H9 (cell line): ENCODE measurements around the gene AIG1. TPM values are rescaled to one million over a fixed set of nuclear protein-coding genes. Genes with fewer than 3 reads are reported as not detected.

ENCODE experiments used
- DNase-seq: peaks from one replicate; pipeline ENCODE4 v3.0.0-alpha.2; 2017
- H2AFZ ChIP-seq: one replicate; pipeline ENCODE4 v1.6.1; 2013; ENCODE audit warnings: mild to moderate bottlenecking, low read length, control low read depth, moderate library complexity
- H2AK5ac ChIP-seq: 2 replicates; pipeline ENCODE4 v1.6.1; 2013; ENCODE audit warnings: low read length, control low read depth, mixed read lengths; ENCODE audit not compliant: insufficient read length
- H2BK120ac ChIP-seq: one replicate; pipeline ENCODE4 v1.6.1; 2013; ENCODE audit warnings: low read depth, mild to moderate bottlenecking, low read length, control low read depth, inconsistent platforms; ENCODE audit not compliant: poor library complexity, severe bottlenecking
- H2BK12ac ChIP-seq: 2 replicates; pipeline ENCODE4 v1.6.1; 2013; ENCODE audit warnings: low read length, control low read depth, mixed read lengths, low read depth; ENCODE audit not compliant: insufficient read length
- H2BK15ac ChIP-seq: 2 replicates; pipeline ENCODE4 v1.6.1; 2013; ENCODE audit warnings: low read depth, low read length, control low read depth
- H2BK20ac ChIP-seq: one replicate; pipeline ENCODE4 v1.6.1; 2013; ENCODE audit warnings: low read depth, mild to moderate bottlenecking, low read length, control low read depth, inconsistent platforms; ENCODE audit not compliant: poor library complexity, severe bottlenecking
- H2BK5ac ChIP-seq: 2 replicates; pipeline ENCODE4 v1.6.1; 2013; ENCODE audit warnings: low read length, control low read depth, mixed read lengths; ENCODE audit not compliant: insufficient read length
- H3K14ac ChIP-seq: 2 replicates; pipeline ENCODE4 v1.6.1; 2013; ENCODE audit warnings: low read length, control low read depth; ENCODE audit not compliant: insufficient read depth
- H3K18ac ChIP-seq: 2 replicates; pipeline ENCODE4 v1.6.1; 2013; ENCODE audit warnings: low read depth, mild to moderate bottlenecking, mixed read lengths, low read length, control low read depth; ENCODE audit not compliant: insufficient read length
- H3K23ac ChIP-seq: 2 replicates; pipeline ENCODE4 v1.6.1; 2013; ENCODE audit warnings: low read length, control low read depth, mixed read lengths, low read depth; ENCODE audit not compliant: insufficient read length
- H3K23me2 ChIP-seq: 2 replicates; pipeline ENCODE4 v1.6.1; 2013; ENCODE audit warnings: low read depth, mild to moderate bottlenecking, mixed read lengths, low read length, control low read depth; ENCODE audit not compliant: insufficient read length, poor library complexity, severe bottlenecking
- H3K27ac ChIP-seq: 2 replicates; pipeline ENCODE4 v1.5.1; 2013; ENCODE audit warnings: low read length, control low read depth, mixed read lengths, low read depth; ENCODE audit not compliant: insufficient read length
- H3K27me3 ChIP-seq: 2 replicates; pipeline ENCODE4 v1.6.1; 2013; ENCODE audit warnings: low read length, control low read depth, inconsistent platforms; ENCODE audit not compliant: insufficient read depth
- H3K4ac ChIP-seq: 2 replicates; pipeline ENCODE4 v1.6.1; 2013; ENCODE audit warnings: low read depth, mild to moderate bottlenecking, control low read depth, inconsistent platforms, low read length, moderate library complexity
- H3K4me1 ChIP-seq: 2 replicates; pipeline ENCODE4 v1.6.1; 2013; ENCODE audit warnings: low read length, control low read depth, inconsistent platforms; ENCODE audit not compliant: insufficient read depth
- H3K4me2 ChIP-seq: 2 replicates; pipeline ENCODE4 v1.6.1; 2013; ENCODE audit warnings: low read length, control low read depth, mixed read lengths; ENCODE audit not compliant: insufficient read length, insufficient read depth
- H3K56ac ChIP-seq: 2 replicates; pipeline ENCODE4 v1.6.1; 2013; ENCODE audit warnings: low read depth, mild to moderate bottlenecking, mixed read lengths, low read length, control low read depth; ENCODE audit not compliant: insufficient read length
- H3K79me1 ChIP-seq: 2 replicates; pipeline ENCODE4 v1.6.1; 2013; ENCODE audit warnings: low read depth, mild to moderate bottlenecking, moderate library complexity, low read length, control low read depth, inconsistent platforms; ENCODE audit not compliant: insufficient read depth, poor library complexity, severe bottlenecking
- H3K79me2 ChIP-seq: 2 replicates; pipeline ENCODE4 v1.6.1; 2013; ENCODE audit warnings: low read length, control low read depth, inconsistent platforms; ENCODE audit not compliant: insufficient read depth
- H3K9ac ChIP-seq: 2 replicates; pipeline ENCODE4 v1.6.1; 2013; ENCODE audit warnings: low read length, control low read depth, mixed read lengths; ENCODE audit not compliant: insufficient read length; ENCODE audit errors: extremely low read depth
- H3K9me3 ChIP-seq: one replicate; pipeline ENCODE4 v1.6.1; 2013; ENCODE audit warnings: low read depth, low read length, inconsistent platforms; ENCODE audit not compliant: control insufficient read depth
- H3T11ph ChIP-seq: one replicate; pipeline ENCODE4 v1.6.1; 2013; ENCODE audit warnings: mild to moderate bottlenecking, low read length, control low read depth, inconsistent platforms
- H4K20me1 ChIP-seq: one replicate; pipeline ENCODE4 v1.6.1; 2013; ENCODE audit not compliant: control insufficient read depth, insufficient read length, insufficient read depth
- H4K5ac ChIP-seq: 2 replicates; pipeline ENCODE4 v1.6.1; 2013; ENCODE audit warnings: low read depth, mild to moderate bottlenecking, mixed read lengths, low read length, control low read depth; ENCODE audit not compliant: insufficient read length
- H4K8ac ChIP-seq: replicated peaks from 2 replicates; pipeline ENCODE4 v1.6.1; 2013; ENCODE audit warnings: low read length, control low read depth, mixed read lengths, low read depth; ENCODE audit not compliant: insufficient read length
- H4K91ac ChIP-seq: 2 replicates; pipeline ENCODE4 v1.6.1; 2013; ENCODE audit warnings: low read depth, mild to moderate bottlenecking, moderate library complexity, mixed read lengths, low read length, control low read depth; ENCODE audit not compliant: insufficient read length
- H3K27ac Mint-ChIP-seq, 3 experiments: 2 replicates in 2 of 3; 3 replicates in 1 of 3; pipeline ENCODE4 v1.8.0; 2020 to 2021; ENCODE audit warnings: mixed read lengths in 3 of 3, mild to moderate bottlenecking in 1 of 3, moderate library complexity in 1 of 3
- H3K27me3 Mint-ChIP-seq: 2 replicates; pipeline ENCODE4 v1.8.0; 2021; ENCODE audit warnings: low read depth, mild to moderate bottlenecking, moderate library complexity, mixed read lengths
- H3K36me3 Mint-ChIP-seq, 3 experiments: 2 replicates in 2 of 3; 3 replicates in 1 of 3; pipeline ENCODE4 v1.8.0; 2020 to 2021; ENCODE audit warnings: low read depth in 3 of 3, mixed read lengths in 3 of 3; ENCODE audit not compliant: insufficient read depth in 1 of 3
- H3K4me1 Mint-ChIP-seq, 2 experiments: 2 replicates each; pipeline ENCODE4 v1.8.0; 2020; ENCODE audit warnings: mixed read lengths in 2 of 2
- H3K4me3 Mint-ChIP-seq, 2 experiments: 2 replicates in 1 of 2; 3 replicates in 1 of 2; pipeline ENCODE4 v1.8.0; 2020 to 2021; ENCODE audit warnings: mild to moderate bottlenecking in 2 of 2, mixed read lengths in 2 of 2, moderate library complexity in 1 of 2
- H3K9me3 Mint-ChIP-seq, 2 experiments: 2 replicates in 1 of 2; 3 replicates in 1 of 2; pipeline ENCODE4 v1.8.0; 2020; ENCODE audit warnings: mild to moderate bottlenecking in 2 of 2, mixed read lengths in 2 of 2, moderate library complexity in 1 of 2
- CTCF ChIP-seq: fragments of 200-600 bp; sonication (generic); conservative IDR thresholded peaks from 3 replicates; pipeline ENCODE4 v1.8.0; 2021; ENCODE audit warnings: antibody characterized with exemption, mild to moderate bottlenecking
- total RNA-seq: library from RNA; stranded (reverse); gene quantifications from 2 replicates; pipeline ENCODE4 v1.2.1, GENCODE V29; 2021

AIG1 gene
- total RNA-seq, 1 experiment from 2014 or later: 44.6 TPM

DNA sequence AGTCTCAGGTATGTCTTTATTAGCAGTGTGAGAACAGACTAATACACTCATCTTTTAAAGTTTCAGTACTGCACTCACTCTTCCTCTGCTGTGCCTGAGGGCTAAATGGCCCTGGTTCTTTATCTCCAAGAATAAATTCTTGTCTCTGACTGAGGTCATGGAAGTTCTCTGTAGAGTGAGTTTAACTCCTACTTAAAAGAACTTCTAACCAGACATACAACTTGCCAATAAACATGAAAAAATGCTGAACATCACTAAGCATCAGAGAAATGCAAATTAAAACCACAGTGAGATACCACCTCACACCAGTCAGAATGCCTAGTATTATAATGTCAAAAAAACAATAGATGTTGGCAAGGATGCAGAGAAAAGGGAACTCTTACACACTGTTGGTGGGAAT is 316.2 kb downstream of the AIG1 start:
- H3T11ph ChIP-seq: no peak overlapping the region
- no peak for DNase-seq
- no peaks in the 10 kb centered on the region for H4K20me1 ChIP-seq
- H3K27ac ChIP-seq: no peak overlapping the region
- Mint-ChIP-seq H3K4me1 (0 out of 4 replicates have a peak, but pooled peaks cover 0 to 3% of the 10 kb centered on the region in 2 experiments), H3K27me3 (no peaks in the 10 kb centered on the region), H3K27ac (no peak overlapping the region), H3K9me3 (peaks cover 0 to 2% of the 10 kb centered on the region in 2 experiments; a peak in 2 of 5 replicates), H3K36me3 (0 out of 7 replicates have a peak, but pooled peaks cover 0 to 1% (median 0%) of the 10 kb centered on the region in 3 experiments), H3K4me3 (no peak overlapping the region)
- no peaks in the 10 kb centered on the region for H3K79me2 ChIP-seq
- H3K9ac ChIP-seq: no peak overlapping the region
- no peaks in the 10 kb centered on the region for H3K9me3 ChIP-seq
- no peak overlapping the region for H4K91ac ChIP-seq
- no peak overlapping the region for H2BK15ac ChIP-seq
- no peak overlapping the region for H2BK120ac ChIP-seq
- no peaks in the 10 kb centered on the region for H3K79me1 ChIP-seq
- H3K4me2 ChIP-seq: no peak overlapping the region
- H3K4ac ChIP-seq: no peak overlapping the region
- no peak overlapping the region for H4K5ac ChIP-seq
- H3K56ac ChIP-seq: no peak overlapping the region
- no peak overlapping the region for H2BK20ac ChIP-seq
- H2BK5ac ChIP-seq: no peak overlapping the region
- no peak overlapping the region for H3K14ac ChIP-seq
- no peak overlapping the region for H2AFZ ChIP-seq
- no peaks in the 10 kb centered on the region for H3K27me3 ChIP-seq
- H4K8ac ChIP-seq: no peak overlapping the region
- no peaks in the 10 kb centered on the region for H3K23me2 ChIP-seq
- no peak overlapping the region for H2AK5ac ChIP-seq
- H3K18ac ChIP-seq: no peak overlapping the region
- no peak overlapping the region for H3K23ac ChIP-seq
- H2BK12ac ChIP-seq: no peak overlapping the region
- no peaks in the 10 kb centered on the region for H3K4me1 ChIP-seq
- no peak for TF ChIP-seq CTCF
